NCI-H2107 (cell line): Measurements from ENCODE around the gene SPOCK1.
"Not testable (repeated sequence)": the region's sequence is repeated elsewhere in the genome, so short reads cannot be mapped to it uniquely, and the experiment has no call there.

ENCODE experiments used
- DNase-seq: peaks from one replicate; lab custom pipeline; 2025; lab: John Stamatoyannopoulos, UW

SPOCK1 gene

GRCh38 chr5:137395011-137395755, 103.9 kb downstream of the SPOCK1 start:
- DNase-seq, result no peak

- no peak for DNase-seq
Observed at GRCh38 chr5:137394380-137394779, 104.7 kb downstream of the SPOCK1 start.

GRCh38 chr5:137393196-137393993, 105.7 kb downstream of the SPOCK1 start:
- DNase-seq, result no peak

GRCh38 chr5:137392261-137392660, 106.9 kb downstream of the SPOCK1 start:
- no peak for DNase-seq

- not testable (repeated sequence) for DNase-seq
Observed at GRCh38 chr5:137391044-137391443, 108.1 kb downstream of the SPOCK1 start.

- no peak for DNase-seq
Observed at GRCh38 chr5:137389042-137389441, 110.1 kb downstream of the SPOCK1 start.

GRCh38 chr5:137385064-137385463, 114.1 kb downstream of the SPOCK1 start:
- no peak for DNase-seq

GRCh38 chr5:137383909-137384308, 115.2 kb downstream of the SPOCK1 start:
- DNase-seq, result no peak

GRCh38 chr5:137381555-137381954, 117.6 kb downstream of the SPOCK1 start:
- DNase-seq, result no peak

GRCh38 chr5:137379555-137380286, 119.4 kb downstream of the SPOCK1 start:
- DNase-seq, result no peak

- peak; percentile 41 for DNase-seq
Observed at GRCh38 chr5:137375741-137376526, 123.2 kb downstream of the SPOCK1 start.

GRCh38 chr5:137374110-137374714, 124.9 kb downstream of the SPOCK1 start:
- DNase-seq, result peak; percentile 54

GRCh38 chr5:137372773-137373160, 126.4 kb downstream of the SPOCK1 start:
- no peak for DNase-seq

GRCh38 chr5:137372016-137372772, 126.9 kb downstream of the SPOCK1 start:
- DNase-seq, result no peak

GRCh38 chr5:137370096-137371071, 128.7 kb downstream of the SPOCK1 start:
- no peak for DNase-seq

GRCh38 chr5:137368651-137369050, 130.5 kb downstream of the SPOCK1 start:
- DNase-seq, result no peak

GRCh38 chr5:137367951-137368350, 131.2 kb downstream of the SPOCK1 start:
- no peak for DNase-seq

GRCh38 chr5:137366526-137366925, 132.6 kb downstream of the SPOCK1 start:
- DNase-seq, result no peak

- no peak for DNase-seq
Observed at GRCh38 chr5:137365126-137365865, 133.8 kb downstream of the SPOCK1 start.
